IPS-NIHi7 (cell line): ENCODE results near the gene MYO5C.

Experiments
- DNase-seq: peaks from one replicate; pipeline ENCODE4 v3.0.0; 2012; ENCODE audit warnings: mixed read lengths; ENCODE audit errors: extremely low spot score

Gene MYO5C

DNA sequence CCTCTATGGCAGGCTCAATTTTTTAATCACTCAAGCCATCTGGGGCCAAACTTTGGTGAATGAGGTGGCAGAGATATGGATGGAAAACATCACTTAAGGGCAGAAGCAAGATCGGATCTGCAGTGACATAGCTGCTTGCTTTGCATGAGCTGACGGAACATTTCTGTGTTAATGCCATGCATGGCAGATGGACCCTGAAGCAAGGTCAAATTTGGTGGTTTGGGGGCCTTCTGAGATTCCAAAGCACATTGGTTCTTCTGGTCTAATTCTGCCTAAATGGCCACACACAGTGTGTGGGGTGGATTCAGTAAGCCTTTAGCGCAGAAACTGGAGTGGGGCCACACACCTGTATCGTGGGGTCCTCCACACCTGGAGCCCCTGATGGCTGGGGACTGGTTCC is 144.7 kb downstream of the MYO5C start:
- DNase-seq = no peak

DNA sequence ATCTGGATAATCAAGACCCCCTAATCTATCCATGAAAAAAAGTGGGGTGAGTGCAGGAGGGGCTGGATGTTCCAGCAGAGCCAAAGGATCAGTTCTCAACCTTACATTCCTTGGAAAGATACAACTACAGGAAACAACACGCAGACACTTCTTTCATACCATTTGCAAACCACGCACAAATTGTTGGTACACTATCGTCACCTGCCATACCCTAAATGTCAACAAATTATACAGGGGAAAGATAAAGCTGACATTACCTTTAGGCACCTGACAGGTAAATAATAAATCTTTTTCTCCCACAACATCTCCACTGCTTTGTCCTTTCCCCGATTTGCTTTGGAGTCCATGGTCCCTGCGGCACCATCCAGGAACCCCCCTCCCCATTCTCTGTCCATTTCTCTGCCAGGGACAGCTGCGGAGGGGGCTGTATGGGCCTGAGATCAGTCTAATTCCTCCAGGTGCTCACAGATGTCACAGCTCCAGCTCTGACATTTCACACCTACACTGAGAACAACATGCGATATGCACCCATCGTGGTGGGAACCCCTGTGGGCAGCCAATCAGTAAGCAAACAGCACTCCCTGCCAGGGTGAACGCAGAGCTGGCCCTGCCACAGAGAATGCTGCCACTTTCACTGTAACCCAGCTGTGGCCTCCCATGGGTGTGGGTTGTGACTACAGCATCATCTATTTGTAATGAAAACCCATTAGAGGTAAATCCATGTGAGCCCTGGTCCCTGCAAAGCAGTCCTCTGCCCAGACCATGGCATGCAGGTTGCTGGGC is 145.4 kb downstream of the MYO5C start:
- DNase-seq = no peak

DNA sequence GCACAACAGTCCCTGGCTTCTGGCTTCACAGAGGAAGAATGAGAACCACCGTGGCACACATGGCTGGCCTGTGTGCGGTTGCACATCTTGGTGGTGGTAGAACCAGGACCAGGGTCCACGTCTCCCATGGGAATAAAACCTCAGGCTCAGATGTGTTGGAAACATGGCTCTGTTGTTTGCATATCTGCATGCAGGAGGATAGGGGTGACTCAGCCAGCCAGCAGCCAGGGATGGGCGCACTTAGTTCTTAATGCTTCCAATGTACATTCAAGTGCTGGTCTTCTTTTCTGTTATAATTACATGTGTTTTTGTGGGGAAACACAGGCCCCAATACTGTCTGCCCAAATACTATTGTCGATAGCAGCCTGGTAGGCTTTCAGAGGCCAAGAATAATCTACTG is 147.2 kb downstream of the MYO5C start:
- DNase-seq = no peak

DNA sequence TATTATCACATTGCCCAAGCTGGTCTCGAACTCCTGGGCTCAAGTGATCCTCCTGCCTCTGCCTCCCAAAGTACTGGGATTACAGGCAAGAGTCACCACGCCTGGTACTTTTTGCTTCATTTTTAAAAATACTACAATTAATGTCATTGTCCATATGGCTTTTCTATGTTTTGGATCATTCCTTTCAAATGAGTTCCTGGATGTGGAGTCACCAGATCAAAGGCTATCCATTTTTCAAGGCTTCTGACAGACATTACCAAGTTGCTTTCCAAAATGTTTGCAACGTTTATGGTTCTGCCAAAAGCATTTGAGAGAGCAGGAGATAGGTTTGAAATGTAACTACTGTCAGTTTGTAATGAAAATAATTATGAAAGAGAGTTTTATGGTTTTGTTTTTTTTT is 148.8 kb downstream of the MYO5C start:
- DNase-seq = no peak

DNA sequence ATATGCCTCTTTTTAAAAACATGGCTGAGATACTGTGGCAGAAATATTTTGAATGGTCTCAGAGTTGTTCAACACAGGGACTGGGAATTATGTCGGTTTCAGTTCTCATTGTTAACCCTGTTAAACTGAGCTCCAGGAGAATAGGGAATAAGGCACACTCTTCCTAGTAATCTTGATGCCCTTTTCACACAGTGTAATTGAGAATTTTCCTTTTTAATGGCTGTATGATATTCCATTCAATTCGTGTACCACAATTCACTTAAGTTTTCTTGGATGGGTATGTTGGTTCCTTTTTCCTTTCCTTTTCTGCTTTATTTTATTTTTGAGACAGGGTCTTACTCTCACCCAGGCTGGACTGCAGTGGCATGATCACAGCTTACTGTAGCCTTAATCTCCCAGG is 149.3 kb downstream of the MYO5C start:
- no peak for DNase-seq

DNA sequence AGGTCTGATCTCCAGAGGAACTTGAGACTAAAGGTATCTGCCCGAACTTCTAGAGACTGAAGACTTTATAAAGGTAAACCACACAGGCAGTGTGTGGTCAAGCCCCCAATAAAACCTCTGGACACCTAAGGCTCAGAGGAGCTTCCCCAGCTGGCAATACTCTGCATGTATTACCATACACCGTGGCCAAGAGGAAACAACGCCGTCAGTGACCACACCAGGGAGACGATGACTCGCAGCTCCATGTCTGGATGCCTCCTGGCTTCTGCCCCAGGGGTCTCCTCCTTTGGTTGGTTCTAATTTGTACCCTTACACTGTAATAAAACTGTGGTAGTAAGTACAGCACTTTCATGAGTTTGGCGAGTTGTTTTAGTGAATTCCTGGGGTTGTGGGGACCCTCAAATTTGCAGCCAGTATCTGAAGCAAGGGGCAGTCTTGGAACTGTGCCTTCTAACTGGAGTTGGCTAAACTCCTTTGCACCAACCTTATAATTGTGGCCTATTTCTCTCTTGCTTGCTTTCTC is 150.9 kb downstream of the MYO5C start:
- DNase-seq = no peak

DNA sequence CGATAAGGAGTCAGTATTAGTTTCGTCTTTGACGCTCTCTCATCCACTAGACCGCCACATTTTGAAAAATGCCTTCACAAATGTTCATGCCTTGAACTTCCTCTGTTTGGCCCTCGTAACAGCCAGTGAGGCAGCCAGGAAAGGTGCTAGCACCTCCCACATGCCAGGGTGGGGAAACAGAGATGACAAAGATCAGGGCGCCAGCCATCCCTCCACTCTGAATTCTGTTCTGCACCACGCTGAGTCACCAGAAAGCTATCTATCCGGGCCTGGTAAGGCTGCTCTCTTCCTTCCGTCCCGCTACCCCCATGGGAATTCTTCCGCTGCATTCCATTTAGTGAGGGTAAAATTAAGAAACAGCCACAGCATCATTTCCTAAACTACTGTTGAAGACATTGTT is 151.7 kb downstream of the MYO5C start:
- DNase-seq = peak; percentile 47
